ENCODE results near the gene RHOC. TPM values are rescaled to one million over a fixed set of nuclear protein-coding genes. Genes with fewer than 3 reads are reported as not detected.

The RHOC gene
- total RNA-seq, 1 experiment from 2014 or later: 128 TPM

DNA sequence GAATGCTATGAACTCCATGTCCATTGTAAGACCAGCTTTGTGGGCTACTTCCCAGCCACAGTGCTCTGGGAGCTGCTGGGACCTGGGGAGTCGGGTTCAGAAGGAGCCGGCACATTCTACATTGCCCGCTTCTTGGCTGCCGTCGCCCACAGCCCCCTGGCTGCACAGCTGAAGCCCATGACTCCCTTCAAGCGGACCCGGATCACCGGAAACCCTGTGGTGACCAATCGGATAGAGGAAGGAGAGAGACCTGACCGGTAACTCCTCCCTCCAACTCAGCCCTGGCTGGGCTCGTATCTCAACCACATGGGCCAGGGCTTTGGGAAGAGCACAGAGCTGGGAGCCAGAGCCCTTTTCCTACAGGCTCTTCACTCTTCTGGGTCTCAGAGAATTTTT, 17.1 kb downstream of the RHOC start:
- ChIA-PET POLR2A (no interaction called here), CTCF (no interaction called here)
- Mint-ChIP-seq H3K27ac (ENCODE audit: unreplicated experiment) (no peak overlapping the region), H3K9me3 (ENCODE audit: unreplicated experiment) (no peaks in the 10 kb centered on the region), H3K4me3 (ENCODE audit: unreplicated experiment) (no peak overlapping the region), H3K4me1 (ENCODE audit: low read depth, unreplicated experiment) (peaks cover 10% of the 10 kb centered on the region), H3K36me3 (ENCODE audit: insufficient read depth, unreplicated experiment) (peaks cover 37% of the 10 kb centered on the region), H3K27me3 (ENCODE audit: insufficient read depth, unreplicated experiment) (no peaks in the 10 kb centered on the region)
- H3K4me3 ChIP-seq (ENCODE audit: low read depth, low read length): no peak overlapping the region
- H3K9me3 ChIP-seq: no peaks in the 10 kb centered on the region
- BruUV-seq (replicated peaks): no TSS peak
- H3K27me3 ChIP-seq (replicated peaks; ENCODE audit: control insufficient read depth, insufficient read depth, low read length): no peaks in the 10 kb centered on the region
- no peaks in the 10 kb centered on the region for H3K4me1 ChIP-seq
- intact Hi-C loops (cut with micrococcal nuclease; ENCODE audit: unreplicated experiment): no loop called here
- TF ChIP-seq, protein P1, sequence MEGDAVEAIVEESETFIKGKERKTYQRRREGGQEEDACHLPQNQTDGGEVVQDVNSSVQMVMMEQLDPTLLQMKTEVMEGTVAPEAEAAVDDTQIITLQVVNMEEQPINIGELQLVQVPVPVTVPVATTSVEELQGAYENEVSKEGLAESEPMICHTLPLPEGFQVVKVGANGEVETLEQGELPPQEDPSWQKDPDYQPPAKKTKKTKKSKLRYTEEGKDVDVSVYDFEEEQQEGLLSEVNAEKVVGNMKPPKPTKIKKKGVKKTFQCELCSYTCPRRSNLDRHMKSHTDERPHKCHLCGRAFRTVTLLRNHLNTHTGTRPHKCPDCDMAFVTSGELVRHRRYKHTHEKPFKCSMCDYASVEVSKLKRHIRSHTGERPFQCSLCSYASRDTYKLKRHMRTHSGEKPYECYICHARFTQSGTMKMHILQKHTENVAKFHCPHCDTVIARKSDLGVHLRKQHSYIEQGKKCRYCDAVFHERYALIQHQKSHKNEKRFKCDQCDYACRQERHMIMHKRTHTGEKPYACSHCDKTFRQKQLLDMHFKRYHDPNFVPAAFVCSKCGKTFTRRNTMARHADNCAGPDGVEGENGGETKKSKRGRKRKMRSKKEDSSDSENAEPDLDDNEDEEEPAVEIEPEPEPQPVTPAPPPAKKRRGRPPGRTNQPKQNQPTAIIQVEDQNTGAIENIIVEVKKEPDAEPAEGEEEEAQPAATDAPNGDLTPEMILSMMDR (IDR thresholded peaks at IDR 0.05; ENCODE audit: insufficient read depth in 1 of 2, low read depth in 1 of 2, low read length in 1 of 2, severe bottlenecking in 1 of 2, unreplicated experiment in 1 of 2): no peak
- DNase-seq: no peak
- no peaks in the 10 kb centered on the region for H3K36me3 ChIP-seq (ENCODE audit: control insufficient read depth, insufficient read depth, low read length)

- TF ChIP-seq, protein P1 (IDR thresholded peaks at IDR 0.05; ENCODE audit: insufficient read depth in 1 of 2, low read depth in 1 of 2, low read length in 1 of 2, severe bottlenecking in 1 of 2, unreplicated experiment in 1 of 2): no peak
- H3K9me3 ChIP-seq: no peaks in the 10 kb centered on the region
- peaks cover 36% of the 10 kb centered on the region for H3K36me3 Mint-ChIP-seq (ENCODE audit: insufficient read depth, unreplicated experiment)
- POLR2A ChIA-PET: interaction anchor here (1.5 kb wide), 1 partner anchor 9 kb away, joined by 5 read pairs; no protein-coding TSS in a partner anchor
- no peak overlapping the region for H3K4me3 ChIP-seq (ENCODE audit: low read depth, low read length)
- no peaks in the 10 kb centered on the region for H3K9me3 Mint-ChIP-seq (ENCODE audit: unreplicated experiment)
- BruUV-seq (replicated peaks): TSS peak; percentile 18
- no peak overlapping the region for H3K27ac Mint-ChIP-seq (ENCODE audit: unreplicated experiment)
- CTCF ChIA-PET: no interaction called here
- H3K4me3 Mint-ChIP-seq (ENCODE audit: unreplicated experiment): no peak overlapping the region
- H3K36me3 ChIP-seq (ENCODE audit: control insufficient read depth, insufficient read depth, low read length): no peaks in the 10 kb centered on the region
- H3K27me3 Mint-ChIP-seq (ENCODE audit: insufficient read depth, unreplicated experiment): no peaks in the 10 kb centered on the region
- H3K27me3 ChIP-seq (replicated peaks; ENCODE audit: control insufficient read depth, insufficient read depth, low read length): no peaks in the 10 kb centered on the region
- peaks cover 10% of the 10 kb centered on the region for H3K4me1 Mint-ChIP-seq (ENCODE audit: low read depth, unreplicated experiment)
- H3K4me1 ChIP-seq: no peaks in the 10 kb centered on the region
- DNase-seq: no peak
- intact Hi-C loops (cut with micrococcal nuclease; ENCODE audit: unreplicated experiment): no loop called here
Measured at GRCh38 chr1:112689196-112689841, 17.6 kb downstream of the RHOC start.

- Mint-ChIP-seq H3K4me3 (ENCODE audit: unreplicated experiment) (no peak overlapping the region), H3K27me3 (ENCODE audit: insufficient read depth, unreplicated experiment) (no peaks in the 10 kb centered on the region), H3K36me3 (ENCODE audit: insufficient read depth, unreplicated experiment) (peaks cover 32% of the 10 kb centered on the region), H3K4me1 (ENCODE audit: low read depth, unreplicated experiment) (peaks cover 10% of the 10 kb centered on the region), H3K27ac (ENCODE audit: unreplicated experiment) (no peak overlapping the region), H3K9me3 (ENCODE audit: unreplicated experiment) (no peaks in the 10 kb centered on the region)
- TF ChIP-seq, protein P1 (IDR thresholded peaks at IDR 0.05; ENCODE audit: insufficient read depth in 1 of 2, low read depth in 1 of 2, low read length in 1 of 2, severe bottlenecking in 1 of 2, unreplicated experiment in 1 of 2): no peak
- Histone ChIP-seq H3K36me3 (ENCODE audit: control insufficient read depth, insufficient read depth, low read length) (no peaks in the 10 kb centered on the region), H3K9me3 (no peaks in the 10 kb centered on the region), H3K4me3 (ENCODE audit: low read depth, low read length) (no peak overlapping the region), H3K4me1 (no peaks in the 10 kb centered on the region), H3K27me3 (replicated peaks; ENCODE audit: control insufficient read depth, insufficient read depth, low read length) (no peaks in the 10 kb centered on the region)
- BruUV-seq (replicated peaks): no TSS peak
- DNase-seq: no peak
- POLR2A ChIA-PET: interaction anchor here (1.5 kb wide), 1 partner anchor 10 kb away, joined by 5 read pairs; no protein-coding TSS in a partner anchor
- intact Hi-C loops (cut with micrococcal nuclease; ENCODE audit: unreplicated experiment): no loop called here
- CTCF ChIA-PET: no interaction called here
Measured at GRCh38 chr1:112688781-112689193, 18.1 kb downstream of the RHOC start.
